BJ (cell line): Measurements from ENCODE around the gene DMRTB1. TPM values are rescaled to one million over a fixed set of nuclear protein-coding genes. Genes with fewer than 3 reads are reported as not detected.

ENCODE experiments used
- CTCF ChIA-PET: fragments of 350-600 bp; formaldehyde crosslinking; extraction: SDS; loops from one replicate; lab custom pipeline; 2021; ENCODE audit warnings: antibody characterized with exemption, inconsistent platforms; lab: Yijun Ruan, JAX
- POLR2A ChIA-PET: fragments of 300-600 bp; sonication (Branson Sonifier 250); formaldehyde crosslinking; extraction: SDS; loops from one replicate; lab custom pipeline; 2021; ENCODE audit warnings: antibody characterized with exemption; lab: Charles Lee
- DNase-seq: peaks from one replicate; pipeline ENCODE4 v3.0.0-alpha.2; 2011; ENCODE audit warnings: low read depth
- H3K27me3 ChIP-seq: 2 replicates; pipeline ENCODE4 v1.6.0; 2011; ENCODE audit warnings: low read length; ENCODE audit not compliant: control insufficient read depth, insufficient read depth
- H3K36me3 ChIP-seq: 2 replicates; pipeline ENCODE4 v1.5.1; 2011; ENCODE audit warnings: low read length; ENCODE audit not compliant: control insufficient read depth, insufficient read depth
- H3K4me3 ChIP-seq: 2 replicates; pipeline ENCODE4 v1.5.1; 2011; ENCODE audit warnings: low read depth, mild to moderate bottlenecking, control low read depth, low read length
- CTCF ChIP-seq: IDR thresholded peaks from 2 replicates; pipeline ENCODE4 v1.5.1; 2011; ENCODE audit warnings: low read depth, mild to moderate bottlenecking, control low read depth, inconsistent platforms, low read length, moderate library complexity; ENCODE audit not compliant: insufficient read depth
- polyA plus RNA-seq: library from polyadenylated mRNA; depleted of rRNA; stranded (reverse); fragments of >200 nt; gene quantifications from 2 replicates; pipeline ENCODE4 v1.2.3, GENCODE V29; 2011

Gene DMRTB1
- polyA plus RNA-seq, 1 experiment: not detected

GRCh38 chr1:53498555-53499131 lies 39.4 kb downstream of the DMRTB1 start:
- POLR2A ChIA-PET: no interaction called here

GRCh38 chr1:53499257-53500203 lies 40.3 kb downstream of the DMRTB1 start:
- Histone ChIP-seq H3K4me3 (no peak overlapping the region), H3K27me3 (peaks cover 7% of the 10 kb centered on the region), H3K36me3 (no peaks in the 10 kb centered on the region)
- POLR2A ChIA-PET: no interaction called here
- CTCF ChIA-PET: interaction anchor here (0.8 to 1.2 kb wide), 4 partner anchors 14 to 266 kb away, joined by 3 to 4 read pairs (median 3); no protein-coding TSS in a partner anchor
- no peak for TF ChIP-seq CTCF
- no peak for DNase-seq

More at GRCh38 chr1:53498555-53499131, 39.4 kb downstream of the DMRTB1 start:
- H3K4me3 ChIP-seq: no peak overlapping the region
- CTCF ChIA-PET: interaction anchor here (0.8 to 1.2 kb wide), 4 partner anchors 13 to 267 kb away, joined by 3 to 4 read pairs (median 3); no protein-coding TSS in a partner anchor
- TF ChIP-seq CTCF: no peak
- no peaks in the 10 kb centered on the region for H3K36me3 ChIP-seq
- peaks cover 7% of the 10 kb centered on the region for H3K27me3 ChIP-seq
- DNase-seq: no peak

- Histone ChIP-seq H3K36me3 (no peaks in the 10 kb centered on the region), H3K4me3 (no peak overlapping the region), H3K27me3 (peaks cover 7% of the 10 kb centered on the region)
- no peak for TF ChIP-seq CTCF
- CTCF ChIA-PET: interaction anchor here (0.8 kb wide), 1 partner anchor 254 kb away, joined by 3 read pairs; no protein-coding TSS in a partner anchor
- POLR2A ChIA-PET: no interaction called here
- DNase-seq: no peak
These were observed 41.2 kb downstream of the DMRTB1 start for GRCh38 chr1:53500204-53501064.

GRCh38 chr1:53501065-53502005 lies 42.1 kb downstream of the DMRTB1 start:
- ChIA-PET CTCF (interaction anchor here (0.8 kb wide), 1 partner anchor 253 kb away, joined by 3 read pairs; no protein-coding TSS in a partner anchor), POLR2A (no interaction called here)
- Histone ChIP-seq H3K4me3 (no peak overlapping the region), H3K36me3 (no peaks in the 10 kb centered on the region), H3K27me3 (peaks cover 7% of the 10 kb centered on the region)
- TF ChIP-seq CTCF: no peak
- no peak for DNase-seq
